GM12874 (cell line): ENCODE results near the gene TRIM68.

Source experiments
- CTCF ChIP-seq: IDR thresholded peaks from 2 replicates; pipeline ENCODE4 v1.5.1; 2011; ENCODE audit warnings: low read depth, mild to moderate bottlenecking, control low read depth, low read length, moderate library complexity; ENCODE audit not compliant: insufficient read depth

The TRIM68 gene

GRCh38 chr11:4607781-4608666, at the start of gene TRIM68:
Gene TRIM68 (minus strand): TSS chr11:4608231. CDS start chr11:4605504, 2,727 bp downstream.
- TF ChIP-seq CTCF: no peak

GRCh38 chr11:4654635-4655369, 46.8 kb upstream of the TRIM68 start:
- TF ChIP-seq CTCF: no peak

GRCh38 chr11:4647766-4648165, 39.7 kb upstream of the TRIM68 start:
- TF ChIP-seq CTCF: no peak

- TF ChIP-seq CTCF: no peak
Measured at GRCh38 chr11:4645974-4646373, 37.9 kb upstream of the TRIM68 start.

- TF ChIP-seq CTCF: no peak
Measured at GRCh38 chr11:4644233-4644632, 36.2 kb upstream of the TRIM68 start.

GRCh38 chr11:4643682-4644081, 35.7 kb upstream of the TRIM68 start, which contains the start of gene OR51E1:
Gene OR51E1 (plus strand): TSS chr11:4643982. CDS start chr11:4652527, 8,545 bp downstream.
- no peak for TF ChIP-seq CTCF

GRCh38 chr11:4643076-4643475, 35.0 kb upstream of the TRIM68 start:
- TF ChIP-seq CTCF: no peak
